ENCODE measurements around the gene HDDC3.

DNA sequence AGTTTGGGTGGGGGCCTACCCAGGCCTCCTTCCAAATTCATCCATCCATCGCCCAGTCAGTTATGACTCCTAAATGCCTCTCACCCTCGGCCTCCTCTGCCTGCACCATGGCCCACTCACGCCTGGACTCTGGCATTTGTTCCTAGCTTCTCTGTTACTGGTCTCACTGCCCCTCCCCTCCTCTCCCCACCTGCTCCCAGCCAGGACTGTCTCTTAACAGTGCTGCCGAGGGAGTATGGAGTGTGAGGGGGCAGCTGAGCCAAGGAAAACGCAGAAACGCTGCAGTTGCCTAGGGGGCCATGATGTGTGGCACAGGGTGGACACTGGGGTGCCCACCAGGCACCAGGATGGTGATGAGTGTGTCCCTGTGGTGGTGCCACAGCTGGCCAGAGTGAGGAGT lies 25.4 kb upstream of the HDDC3 start:
- TF ChIP-seq EZH2 (IDR thresholded peaks at IDR 0.05; ENCODE audit: insufficient read depth, poor library complexity, severe bottlenecking) (no peak), EZH2phosphoT487 (IDR thresholded peaks at IDR 0.05; ENCODE audit: insufficient read depth, low read depth) (no peak)
